Bronchial epithelial cell (primary cell): Measurements from ENCODE around the gene MMD. TPM values are rescaled to one million over a fixed set of nuclear protein-coding genes. Genes with fewer than 3 reads are reported as not detected.

ENCODE experiments used
- DNase-seq: peaks from one replicate; pipeline ENCODE4 v3.0.0-alpha.2; 2010; ENCODE audit warnings: low read depth
- FAIRE-seq: peaks from 2 replicates; lab custom pipeline; 2011; peaks lifted over from hg19 to GRCh38; lab: Jason Lieb, UNC
- H3K27me3 ChIP-seq: 2 replicates; pipeline ENCODE4 v1.5.1; 2011; ENCODE audit warnings: low read length; ENCODE audit not compliant: control insufficient read depth, insufficient read depth
- H3K36me3 ChIP-seq: 2 replicates; pipeline ENCODE4 v1.5.1; 2011; ENCODE audit warnings: low read length; ENCODE audit not compliant: control insufficient read depth, insufficient read depth
- H3K4me3 ChIP-seq: 2 replicates; pipeline ENCODE4 v1.5.1; 2011; ENCODE audit warnings: mild to moderate bottlenecking, low read depth, low read length, control low read depth
- total RNA-seq: library from RNA; depleted of rRNA; stranded (reverse); fragments of >200 nt; gene quantifications from 2 replicates; pipeline ENCODE4 v1.2.1, GENCODE V29; 2014
- TF ChIP-seq, protein P1 (sequence below): IDR thresholded peaks from 2 replicates; pipeline ENCODE4 v1.5.1; 2011; ENCODE audit warnings: mild to moderate bottlenecking, moderate library complexity, low read length, control low read depth, inconsistent platforms; ENCODE audit not compliant: insufficient read depth, severe bottlenecking

Gene MMD
- total RNA-seq, 1 donor from 2014 or later = 6.3 TPM

DNA sequence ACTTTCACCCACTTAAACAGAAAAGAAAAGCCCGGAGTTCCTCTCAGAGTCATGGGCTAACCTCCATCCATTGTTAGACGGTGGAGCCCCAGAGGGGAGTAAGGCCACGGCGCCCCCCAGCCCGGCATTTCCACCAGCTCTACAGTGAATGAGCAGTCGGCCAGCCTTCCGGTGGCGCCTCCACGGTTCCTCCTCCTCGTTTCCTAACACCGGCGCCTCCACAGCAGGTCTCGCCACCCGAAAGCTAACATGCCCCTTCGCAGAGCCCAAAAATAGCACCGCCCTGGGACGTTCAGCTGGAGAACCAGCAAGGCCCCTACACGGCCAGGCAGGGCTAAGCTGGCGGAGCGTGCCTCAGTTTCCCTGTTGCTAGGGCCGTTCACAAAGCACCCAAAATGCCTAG, 858 bp downstream of the MMD start:
- no peak for FAIRE-seq
- Histone ChIP-seq H3K4me3 (peak overlapping the region; percentile 83), H3K27me3 (peaks cover 5% of the 10 kb centered on the region), H3K36me3 (no peaks in the 10 kb centered on the region)
- DNase-seq = no peak
- TF ChIP-seq, protein P1, sequence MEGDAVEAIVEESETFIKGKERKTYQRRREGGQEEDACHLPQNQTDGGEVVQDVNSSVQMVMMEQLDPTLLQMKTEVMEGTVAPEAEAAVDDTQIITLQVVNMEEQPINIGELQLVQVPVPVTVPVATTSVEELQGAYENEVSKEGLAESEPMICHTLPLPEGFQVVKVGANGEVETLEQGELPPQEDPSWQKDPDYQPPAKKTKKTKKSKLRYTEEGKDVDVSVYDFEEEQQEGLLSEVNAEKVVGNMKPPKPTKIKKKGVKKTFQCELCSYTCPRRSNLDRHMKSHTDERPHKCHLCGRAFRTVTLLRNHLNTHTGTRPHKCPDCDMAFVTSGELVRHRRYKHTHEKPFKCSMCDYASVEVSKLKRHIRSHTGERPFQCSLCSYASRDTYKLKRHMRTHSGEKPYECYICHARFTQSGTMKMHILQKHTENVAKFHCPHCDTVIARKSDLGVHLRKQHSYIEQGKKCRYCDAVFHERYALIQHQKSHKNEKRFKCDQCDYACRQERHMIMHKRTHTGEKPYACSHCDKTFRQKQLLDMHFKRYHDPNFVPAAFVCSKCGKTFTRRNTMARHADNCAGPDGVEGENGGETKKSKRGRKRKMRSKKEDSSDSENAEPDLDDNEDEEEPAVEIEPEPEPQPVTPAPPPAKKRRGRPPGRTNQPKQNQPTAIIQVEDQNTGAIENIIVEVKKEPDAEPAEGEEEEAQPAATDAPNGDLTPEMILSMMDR = no peak

DNA sequence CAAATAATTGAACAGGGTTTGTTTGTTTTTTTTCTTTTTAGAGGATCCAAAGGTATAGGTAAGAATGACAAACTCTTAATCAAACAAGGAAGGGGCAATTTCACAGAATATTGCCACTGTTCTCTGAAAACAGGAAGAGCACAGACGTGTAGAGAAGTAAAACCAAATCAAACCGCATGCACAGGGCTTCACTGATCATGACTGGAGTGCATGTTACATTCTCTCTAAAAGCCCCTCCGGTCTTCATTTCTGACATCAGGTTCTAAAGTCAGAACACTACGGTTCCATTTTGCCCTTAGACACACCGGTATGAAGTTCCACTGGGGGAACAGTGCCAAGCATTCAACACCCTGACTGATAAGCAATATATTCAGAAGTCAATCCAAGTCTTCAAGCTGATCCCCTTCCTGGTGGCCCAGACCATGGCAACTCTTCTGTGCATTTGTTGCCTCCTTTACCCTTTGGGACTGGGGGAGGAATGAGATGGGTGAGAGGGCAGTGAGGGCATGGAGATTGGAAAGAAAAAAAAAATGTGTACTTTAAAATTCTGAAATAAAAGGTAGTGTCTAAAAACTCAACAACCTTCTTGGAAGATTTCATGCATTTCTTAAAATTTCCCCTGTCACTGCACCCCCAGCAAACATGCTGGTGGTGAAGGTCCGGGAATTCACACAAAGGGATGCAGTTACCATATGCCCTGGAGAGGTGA, 1.4 kb downstream of the MMD start:
- Histone ChIP-seq H3K27me3 (peaks cover 2% of the 10 kb centered on the region), H3K36me3 (no peaks in the 10 kb centered on the region), H3K4me3 (peak overlapping the region; percentile 83)
- no peak for DNase-seq
- TF ChIP-seq, protein P1 = no peak
- no peak for FAIRE-seq

DNA sequence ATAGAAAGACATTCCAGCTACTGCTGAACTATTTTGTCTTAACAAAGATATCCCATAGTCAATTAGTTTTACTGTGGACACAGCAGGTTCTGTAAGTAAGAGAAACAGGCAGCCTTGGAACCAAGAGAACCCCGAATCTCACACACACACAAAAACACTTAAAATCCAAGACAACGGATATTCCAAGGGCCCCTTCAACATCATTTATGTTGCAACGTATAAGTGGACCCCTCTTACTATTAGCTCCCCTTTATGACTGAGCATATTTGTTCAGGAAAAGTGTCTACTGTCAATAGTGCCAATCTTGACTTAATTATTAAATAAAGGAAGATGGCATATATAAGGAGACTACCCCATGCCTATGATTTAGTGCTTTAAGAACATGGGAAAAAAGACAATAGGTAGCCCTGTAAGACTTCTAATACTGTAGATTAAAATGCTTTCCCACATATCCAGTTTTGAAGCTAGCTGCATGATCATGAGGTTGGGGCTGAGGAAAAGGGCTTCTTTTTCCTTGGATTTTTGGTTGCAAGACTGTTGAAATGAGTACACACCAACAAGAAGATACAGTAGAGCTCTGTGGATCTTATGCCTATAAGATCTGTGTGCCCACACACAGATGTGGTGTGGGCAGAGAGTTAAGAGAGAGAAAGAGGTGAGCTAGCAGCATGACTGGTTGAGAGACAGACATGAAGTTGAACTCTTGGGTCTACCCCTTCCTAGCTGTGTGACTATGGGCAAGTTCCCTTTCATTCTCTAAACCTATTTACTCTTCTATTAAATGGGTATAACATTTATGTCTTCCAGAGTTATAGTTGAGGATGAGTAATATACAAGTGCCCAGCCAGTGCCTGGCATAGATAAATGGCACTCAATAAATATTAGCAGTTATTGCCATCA, 3.0 kb downstream of the MMD start:
- DNase-seq (no peak), FAIRE-seq (no peak)
- no peaks in the 10 kb centered on the region for H3K27me3 ChIP-seq
- H3K36me3 ChIP-seq = peaks cover 2% of the 10 kb centered on the region
- no peak overlapping the region for H3K4me3 ChIP-seq
- TF ChIP-seq, protein P1 = no peak

DNA sequence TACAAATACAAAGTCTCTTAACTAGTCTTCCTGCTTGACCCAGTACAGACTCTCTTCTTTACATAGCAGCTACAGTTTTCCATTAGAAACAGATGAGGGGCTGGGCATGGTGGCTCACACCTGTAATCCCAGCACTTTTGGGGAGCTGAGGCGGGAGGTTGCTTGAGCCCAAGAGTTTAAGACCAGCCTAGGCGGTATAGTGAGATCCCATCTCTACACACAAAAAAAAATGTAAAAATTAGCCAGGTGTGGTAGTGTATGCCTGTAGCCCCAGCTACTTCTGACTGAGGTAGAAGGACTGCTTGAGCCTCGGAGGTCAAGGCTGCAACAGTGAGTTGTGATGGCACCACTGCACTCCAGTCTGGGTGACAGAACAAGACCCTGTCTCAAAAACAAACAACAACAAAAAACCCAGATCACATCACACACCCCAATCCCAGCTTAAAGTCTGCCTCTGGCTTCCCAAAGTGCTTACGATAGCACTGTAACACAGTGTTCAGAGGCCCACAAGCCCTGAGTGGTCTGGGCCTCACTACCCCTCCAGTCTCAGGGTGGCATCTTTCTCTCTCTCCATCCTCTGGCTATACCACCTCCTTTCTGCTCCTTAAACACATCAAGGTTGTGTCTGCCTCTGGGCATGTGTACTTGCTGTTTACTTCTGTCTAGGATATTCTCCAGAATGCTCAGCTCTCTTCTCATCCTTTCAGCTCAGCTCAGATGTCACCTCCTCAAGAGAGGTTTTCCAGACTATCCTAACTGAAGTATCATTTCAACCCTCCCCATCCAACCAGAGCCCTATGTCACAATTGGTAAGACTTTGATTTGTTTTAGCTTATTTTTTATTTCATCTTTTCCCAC, 4.0 kb downstream of the MMD start:
- Histone ChIP-seq H3K36me3 (peaks cover 2% of the 10 kb centered on the region), H3K27me3 (no peaks in the 10 kb centered on the region), H3K4me3 (no peak overlapping the region)
- FAIRE-seq (no peak), DNase-seq (no peak)
- TF ChIP-seq, protein P1 = no peak

DNA sequence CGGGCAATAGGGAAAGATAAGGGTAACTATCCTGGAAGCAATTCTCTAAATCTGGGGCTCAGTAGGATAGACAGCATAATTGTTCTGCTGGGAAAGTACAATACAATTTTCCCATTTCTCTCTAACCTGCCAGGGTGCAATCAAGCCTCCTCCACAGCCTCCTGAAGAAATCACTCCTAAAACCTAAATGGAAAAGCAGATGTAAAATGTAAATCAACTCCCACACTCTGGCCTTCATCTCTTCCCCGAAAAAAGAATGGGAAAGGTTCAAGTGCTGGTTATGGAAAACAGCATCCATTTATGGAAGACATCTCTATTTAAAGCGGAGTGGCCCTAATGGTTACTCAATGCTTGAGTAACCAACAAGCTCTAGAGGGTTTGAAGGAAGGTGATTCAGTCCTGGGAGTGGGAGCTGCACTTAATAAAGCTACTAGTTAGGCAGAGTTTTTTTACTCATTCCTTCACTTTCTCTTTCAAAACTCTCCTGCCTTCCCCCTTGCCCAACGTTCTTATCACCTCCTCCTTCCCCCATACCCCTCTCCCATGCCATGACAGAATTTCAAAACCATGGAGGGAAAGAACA, 5.1 kb downstream of the MMD start:
- TF ChIP-seq, protein P1 = no peak
- FAIRE-seq = no peak
- peak; percentile 39 for DNase-seq
- H3K36me3 ChIP-seq = peaks cover 2% of the 10 kb centered on the region
- H3K4me3 ChIP-seq = no peak overlapping the region
- no peaks in the 10 kb centered on the region for H3K27me3 ChIP-seq
